ENCODE results near the gene FAM107B.

DNA sequence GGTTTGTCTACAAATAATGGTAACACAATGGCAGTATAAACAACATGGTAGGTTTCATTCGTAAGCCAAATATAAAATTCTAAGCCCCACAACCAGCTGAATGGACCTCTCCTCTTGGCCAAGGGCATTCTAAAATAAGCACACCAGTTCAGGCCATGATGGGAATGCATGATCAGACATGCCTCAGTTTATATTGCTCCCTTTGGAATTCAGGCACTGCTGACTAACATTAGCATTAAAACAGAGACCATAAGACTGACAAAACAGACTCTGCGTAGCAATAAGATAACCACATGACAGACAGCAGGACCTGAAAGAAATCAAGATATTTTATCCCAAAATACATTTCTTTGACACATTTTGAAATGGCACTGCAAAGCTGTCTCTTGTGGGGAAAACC lies 125.8 kb downstream of the FAM107B start:
- TF ChIP-seq, protein P1, sequence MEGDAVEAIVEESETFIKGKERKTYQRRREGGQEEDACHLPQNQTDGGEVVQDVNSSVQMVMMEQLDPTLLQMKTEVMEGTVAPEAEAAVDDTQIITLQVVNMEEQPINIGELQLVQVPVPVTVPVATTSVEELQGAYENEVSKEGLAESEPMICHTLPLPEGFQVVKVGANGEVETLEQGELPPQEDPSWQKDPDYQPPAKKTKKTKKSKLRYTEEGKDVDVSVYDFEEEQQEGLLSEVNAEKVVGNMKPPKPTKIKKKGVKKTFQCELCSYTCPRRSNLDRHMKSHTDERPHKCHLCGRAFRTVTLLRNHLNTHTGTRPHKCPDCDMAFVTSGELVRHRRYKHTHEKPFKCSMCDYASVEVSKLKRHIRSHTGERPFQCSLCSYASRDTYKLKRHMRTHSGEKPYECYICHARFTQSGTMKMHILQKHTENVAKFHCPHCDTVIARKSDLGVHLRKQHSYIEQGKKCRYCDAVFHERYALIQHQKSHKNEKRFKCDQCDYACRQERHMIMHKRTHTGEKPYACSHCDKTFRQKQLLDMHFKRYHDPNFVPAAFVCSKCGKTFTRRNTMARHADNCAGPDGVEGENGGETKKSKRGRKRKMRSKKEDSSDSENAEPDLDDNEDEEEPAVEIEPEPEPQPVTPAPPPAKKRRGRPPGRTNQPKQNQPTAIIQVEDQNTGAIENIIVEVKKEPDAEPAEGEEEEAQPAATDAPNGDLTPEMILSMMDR (IDR thresholded peaks at IDR 0.05; ENCODE audit: low read depth, low read length, missing input control), result no peak
- TF ChIP-seq GABPA (IDR thresholded peaks at IDR 0.05 in 1 of 2, conservative IDR thresholded peaks at IDR 0.05 in 1 of 2) (no peak), EGR1 (IDR thresholded peaks at IDR 0.05; ENCODE audit: low read depth in 2 of 2) (no peak), NR2F2 (IDR thresholded peaks at IDR 0.05) (no peak)
- TF ChIP-seq, protein P2, sequence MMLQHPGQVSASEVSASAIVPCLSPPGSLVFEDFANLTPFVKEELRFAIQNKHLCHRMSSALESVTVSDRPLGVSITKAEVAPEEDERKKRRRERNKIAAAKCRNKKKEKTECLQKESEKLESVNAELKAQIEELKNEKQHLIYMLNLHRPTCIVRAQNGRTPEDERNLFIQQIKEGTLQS (IDR thresholded peaks at IDR 0.05), result no peak
- TF ChIP-seq, protein P3, sequence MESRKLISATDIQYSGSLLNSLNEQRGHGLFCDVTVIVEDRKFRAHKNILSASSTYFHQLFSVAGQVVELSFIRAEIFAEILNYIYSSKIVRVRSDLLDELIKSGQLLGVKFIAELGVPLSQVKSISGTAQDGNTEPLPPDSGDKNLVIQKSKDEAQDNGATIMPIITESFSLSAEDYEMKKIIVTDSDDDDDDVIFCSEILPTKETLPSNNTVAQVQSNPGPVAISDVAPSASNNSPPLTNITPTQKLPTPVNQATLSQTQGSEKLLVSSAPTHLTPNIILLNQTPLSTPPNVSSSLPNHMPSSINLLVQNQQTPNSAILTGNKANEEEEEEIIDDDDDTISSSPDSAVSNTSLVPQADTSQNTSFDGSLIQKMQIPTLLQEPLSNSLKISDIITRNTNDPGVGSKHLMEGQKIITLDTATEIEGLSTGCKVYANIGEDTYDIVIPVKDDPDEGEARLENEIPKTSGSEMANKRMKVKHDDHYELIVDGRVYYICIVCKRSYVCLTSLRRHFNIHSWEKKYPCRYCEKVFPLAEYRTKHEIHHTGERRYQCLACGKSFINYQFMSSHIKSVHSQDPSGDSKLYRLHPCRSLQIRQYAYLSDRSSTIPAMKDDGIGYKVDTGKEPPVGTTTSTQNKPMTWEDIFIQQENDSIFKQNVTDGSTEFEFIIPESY (IDR thresholded peaks at IDR 0.05), result no peak
